ENCODE measurements around the gene HECTD2. TPM values are rescaled to one million over a fixed set of nuclear protein-coding genes. Genes with fewer than 3 reads are reported as not detected.
A peak's percentile ranks its signal among the peaks of the same experiment; 100 is the strongest.

The HECTD2 gene
- total and polyA plus RNA-seq, 2 of the 8 experiments (the other 6 are each of a cell fraction or from before 2014, with no cell fraction given): 5.7 to 11.9 TPM

GRCh38 chr10:91551856-91552255, 141.7 kb downstream of the HECTD2 start:
- Histone ChIP-seq H2BK20ac (ENCODE audit: low read length) (no peak overlapping the region), H3K4ac (replicated peaks; ENCODE audit: insufficient read length, low read depth, low read length) (no peak overlapping the region), H4K8ac (ENCODE audit: extremely low read depth, insufficient read depth, low read length) (no peak overlapping the region), H3K23ac (ENCODE audit: insufficient read length) (no peak overlapping the region), H3K4me1 (replicated peaks in 1 of 4; ENCODE audit: control insufficient read depth in 3 of 4, insufficient read depth in 4 of 4, low read length in 3 of 4) (no peaks in the 10 kb centered on the region; a peak in 2 of 7 replicates), H2BK15ac (ENCODE audit: low read length) (no peak overlapping the region), H4K5ac (ENCODE audit: insufficient read length, low read depth, low read length) (no peak overlapping the region), H3K79me1 (ENCODE audit: low read depth, low read length) (no peaks in the 10 kb centered on the region), H3K18ac (ENCODE audit: extremely low read depth, low read length) (no peak overlapping the region), H3K36me3 (ENCODE audit: control insufficient read depth in 2 of 4, insufficient read depth in 4 of 4, low read length in 3 of 4) (no peaks in the 10 kb centered on the region), H3K23me2 (ENCODE audit: low read depth, low read length) (no peaks in the 10 kb centered on the region), H4K20me1 (replicated peaks in 1 of 2; ENCODE audit: control insufficient read depth in 1 of 2, insufficient read depth in 2 of 2, low read length in 2 of 2) (no peaks in the 10 kb centered on the region), H3K4me3 (ENCODE audit: extremely low read depth in 1 of 4, insufficient read depth in 2 of 4, low read depth in 3 of 4, low read length in 4 of 4) (no peak overlapping the region; a peak in 1 of 8 replicates), H2BK5ac (ENCODE audit: low read depth, low read length) (no peak overlapping the region), H4K91ac (replicated peaks; ENCODE audit: insufficient read length, low read length) (no peak overlapping the region), H3K27ac (ENCODE audit: low read depth, low read length) (no peak overlapping the region), H3K14ac (ENCODE audit: insufficient read length) (no peak overlapping the region), H3K27me3 (replicated peaks in 1 of 4; ENCODE audit: control insufficient read depth in 3 of 4, extremely low read depth in 1 of 4, insufficient read depth in 3 of 4, low read length in 3 of 4) (no peaks in the 10 kb centered on the region), H3K56ac (replicated peaks; ENCODE audit: insufficient read length, low read depth, low read length) (no peak overlapping the region), H3K9ac (replicated peaks in 1 of 4; ENCODE audit: extremely low read depth in 1 of 4, low read depth in 3 of 4, low read length in 3 of 4) (no peak overlapping the region), H2AK5ac (ENCODE audit: low read depth, low read length) (no peak overlapping the region), H2BK120ac (replicated peaks; ENCODE audit: low read depth, low read length) (no peak overlapping the region), H2BK12ac (ENCODE audit: low read depth, low read length) (no peak overlapping the region), H3K9me3 (ENCODE audit: insufficient read depth in 2 of 2, low read depth in 1 of 2, low read length in 1 of 2) (no peaks in the 10 kb centered on the region), H2AFZ (ENCODE audit: low read length) (peak overlapping the region; percentile 95), H3K79me2 (ENCODE audit: control insufficient read depth in 1 of 2, insufficient read depth in 2 of 2, low read length in 2 of 2) (no peaks in the 10 kb centered on the region), H3K4me2 (ENCODE audit: insufficient read depth in 1 of 2, low read depth in 2 of 2, low read length in 2 of 2) (peak overlapping the region in 1 of 2 experiments; percentile 34; a peak in 2 of 4 replicates)
- POLR2A ChIA-PET (ENCODE audit: partially characterized antibody): no interaction called here
- FAIRE-seq (peak; percentile 52), DNase-seq (ENCODE audit: low read depth in 1 of 2, low spot score in 2 of 2) (peak; percentile 66 to 76)
- WGBS, 2 experiments (ENCODE audit: extremely low coverage in 1 of 2, insufficient coverage in 1 of 2, insufficient read length in 1 of 2, insufficient replicate concordance in 2 of 2, low coverage in 1 of 2, low lambda C conversion rate in 2 of 2, missing lambda C conversion rate in 1 of 2): 55% methylated on average over 8 of the region's 8 CpGs; no CpG with 5 or more reads in 1 of the 2 experiments
- TF ChIP-seq CEBPB (IDR thresholded peaks at IDR 0.05; ENCODE audit: low read depth, low read length) (no peak), RAD21 (IDR thresholded peaks at IDR 0.05 in 1 of 2, conservative IDR thresholded peaks at IDR 0.05 in 1 of 2; ENCODE audit: low read depth in 2 of 2, low read length in 2 of 2) (peak; percentile 89 to 91), JUND (IDR thresholded peaks at IDR 0.05; ENCODE audit: low read length) (peak; percentile 30; the same call in 1 of the 2 replicates), E2F6 (IDR thresholded peaks at IDR 0.05) (peak; percentile 35; the same call in 1 of the 2 replicates)
- TF ChIP-seq, protein P1, sequence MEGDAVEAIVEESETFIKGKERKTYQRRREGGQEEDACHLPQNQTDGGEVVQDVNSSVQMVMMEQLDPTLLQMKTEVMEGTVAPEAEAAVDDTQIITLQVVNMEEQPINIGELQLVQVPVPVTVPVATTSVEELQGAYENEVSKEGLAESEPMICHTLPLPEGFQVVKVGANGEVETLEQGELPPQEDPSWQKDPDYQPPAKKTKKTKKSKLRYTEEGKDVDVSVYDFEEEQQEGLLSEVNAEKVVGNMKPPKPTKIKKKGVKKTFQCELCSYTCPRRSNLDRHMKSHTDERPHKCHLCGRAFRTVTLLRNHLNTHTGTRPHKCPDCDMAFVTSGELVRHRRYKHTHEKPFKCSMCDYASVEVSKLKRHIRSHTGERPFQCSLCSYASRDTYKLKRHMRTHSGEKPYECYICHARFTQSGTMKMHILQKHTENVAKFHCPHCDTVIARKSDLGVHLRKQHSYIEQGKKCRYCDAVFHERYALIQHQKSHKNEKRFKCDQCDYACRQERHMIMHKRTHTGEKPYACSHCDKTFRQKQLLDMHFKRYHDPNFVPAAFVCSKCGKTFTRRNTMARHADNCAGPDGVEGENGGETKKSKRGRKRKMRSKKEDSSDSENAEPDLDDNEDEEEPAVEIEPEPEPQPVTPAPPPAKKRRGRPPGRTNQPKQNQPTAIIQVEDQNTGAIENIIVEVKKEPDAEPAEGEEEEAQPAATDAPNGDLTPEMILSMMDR (IDR thresholded peaks at IDR 0.05; ENCODE audit: control extremely low read depth in 1 of 3, insufficient read depth in 1 of 3, low read depth in 1 of 3, low read length in 3 of 3): peak; percentile 91 to 99 (median 98)
- CTCF ChIA-PET (ENCODE audit: partially characterized antibody): interaction anchor here (0.7 to 5.2 kb wide), 61 partner anchors 8 to 361 kb away, joined by 3 to 82 read pairs (median 5); partner anchors contain the start of gene PPP1R3C

Measured in H1 (cell line).